HG02973 (cell line): Measurements from ENCODE around the gene SERINC5.
"Not testable (repeated sequence)": the region's sequence is repeated elsewhere in the genome, so short reads cannot be mapped to it uniquely, and the experiment has no call there.

Source experiments
- ATAC-seq: cut with Tn5 transposase; IDR thresholded peaks from one replicate; pipeline ENCODE4 v1.9.1; 2021; ENCODE audit warnings: moderate library complexity; ENCODE audit not compliant: unreplicated experiment

SERINC5 gene

DNA sequence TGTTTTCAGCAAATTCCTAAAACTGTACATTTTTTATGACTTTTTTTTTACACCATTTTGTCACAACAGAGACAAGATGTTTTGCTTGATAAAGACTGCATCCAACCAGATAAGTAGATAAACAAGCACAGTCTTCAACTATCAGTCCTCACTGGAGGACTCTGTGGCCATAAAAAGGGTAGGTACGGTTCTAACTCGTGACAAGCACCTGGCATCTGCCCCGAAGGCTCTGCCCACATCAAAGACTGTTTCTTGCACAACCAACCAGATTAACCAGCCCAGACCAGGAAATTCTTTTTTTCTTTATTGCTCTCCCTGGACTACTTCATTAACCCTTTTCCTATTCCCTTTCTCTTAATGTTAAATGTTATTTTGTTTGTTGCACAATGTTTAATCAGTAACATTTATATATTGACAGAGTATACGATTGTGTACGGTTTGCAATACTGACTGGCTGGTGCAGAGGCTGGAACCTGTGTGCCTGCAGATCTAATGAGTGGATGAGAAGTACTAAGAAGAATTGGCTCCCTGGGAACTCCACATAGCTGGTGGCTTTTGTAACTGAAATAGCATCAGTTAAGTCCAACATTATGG is 74.1 kb downstream of the SERINC5 start:
- no peak for ATAC-seq

DNA sequence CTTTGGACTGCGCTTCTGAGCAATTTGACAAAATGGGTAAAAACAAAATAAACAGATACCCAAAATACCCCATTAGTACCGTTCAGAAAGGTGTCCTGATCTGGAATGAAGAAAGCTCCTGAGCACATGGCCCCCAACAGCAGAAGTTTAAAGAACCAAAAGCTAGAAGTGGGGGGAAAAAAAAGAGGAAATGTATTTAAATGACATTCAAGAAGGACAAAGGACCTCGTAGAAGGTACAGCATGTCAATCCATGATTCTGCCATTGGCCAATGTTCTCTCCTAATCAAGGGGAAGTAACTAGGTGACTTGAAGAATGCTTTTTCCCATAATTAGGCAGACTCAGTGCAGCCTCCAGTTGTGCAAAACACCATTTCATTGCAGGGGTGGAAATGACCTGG is 78.6 kb downstream of the SERINC5 start:
- ATAC-seq, result no peak

DNA sequence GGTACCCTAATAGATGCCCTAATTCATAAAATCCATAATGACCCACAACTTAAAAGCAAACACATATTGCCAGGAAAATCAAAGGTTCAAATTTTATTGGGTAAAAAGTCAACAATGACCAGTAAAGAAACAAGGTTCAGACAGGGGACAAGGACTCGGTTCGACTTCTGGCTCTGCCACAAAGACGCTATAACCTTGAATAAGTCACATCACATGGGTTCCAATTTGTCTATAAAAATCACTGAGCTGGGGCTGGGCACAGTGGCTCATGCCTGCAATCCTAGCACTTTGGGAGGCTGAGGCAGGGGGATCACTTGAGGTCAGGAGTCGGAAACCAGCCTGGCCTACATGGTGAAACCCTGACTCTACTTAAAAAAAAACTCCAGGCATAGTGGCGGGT is 80.5 kb downstream of the SERINC5 start:
- ATAC-seq, result no peak

DNA sequence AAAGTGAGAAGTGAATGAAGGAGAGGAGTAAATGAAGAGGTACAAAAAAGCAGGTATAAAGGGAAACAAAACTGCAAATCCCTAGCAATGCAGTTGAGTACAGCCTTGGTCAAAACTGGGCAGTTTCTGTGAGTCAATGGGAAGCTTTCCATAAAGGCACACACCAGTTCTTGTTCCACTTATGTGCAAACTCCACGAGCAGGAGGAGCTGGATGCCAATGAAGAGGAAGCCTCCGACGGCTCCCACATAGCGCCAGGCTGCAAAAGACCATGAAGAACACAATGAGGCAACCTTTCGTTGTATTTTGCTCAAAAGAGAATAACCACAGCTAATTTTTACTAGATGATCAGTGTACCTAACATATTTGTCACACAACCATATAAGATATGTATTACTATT is 81.1 kb downstream of the SERINC5 start:
- ATAC-seq, result no peak

DNA sequence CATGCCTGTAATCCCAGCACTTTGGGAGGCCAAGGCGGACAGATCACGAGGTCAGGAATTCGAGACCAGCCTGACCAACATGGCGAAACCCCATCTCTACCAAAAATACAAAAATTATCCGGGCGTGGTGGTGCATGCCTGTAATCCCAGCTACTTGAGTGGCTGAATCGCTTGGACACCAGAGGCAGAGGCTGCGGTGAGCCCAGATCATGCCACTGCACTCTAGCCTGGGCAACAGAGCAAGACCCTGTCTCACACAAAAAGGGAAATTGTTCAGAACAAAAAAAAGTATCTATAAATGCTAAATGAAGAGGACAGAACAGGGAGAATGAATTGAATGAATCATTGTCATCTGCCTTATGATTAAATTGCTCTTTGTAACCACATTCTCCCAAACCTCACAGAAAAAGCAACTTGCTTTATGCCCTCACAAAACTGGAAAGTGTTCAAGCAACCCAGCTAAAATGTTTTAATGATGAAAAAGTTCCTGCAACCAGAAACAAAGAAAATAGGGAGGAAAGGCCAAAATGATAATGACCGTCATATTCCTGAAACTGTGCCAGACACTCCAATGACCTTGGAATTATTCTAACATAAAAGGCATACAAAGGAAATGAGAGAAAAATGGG is 83.7 kb downstream of the SERINC5 start:
- ATAC-seq, result no peak

DNA sequence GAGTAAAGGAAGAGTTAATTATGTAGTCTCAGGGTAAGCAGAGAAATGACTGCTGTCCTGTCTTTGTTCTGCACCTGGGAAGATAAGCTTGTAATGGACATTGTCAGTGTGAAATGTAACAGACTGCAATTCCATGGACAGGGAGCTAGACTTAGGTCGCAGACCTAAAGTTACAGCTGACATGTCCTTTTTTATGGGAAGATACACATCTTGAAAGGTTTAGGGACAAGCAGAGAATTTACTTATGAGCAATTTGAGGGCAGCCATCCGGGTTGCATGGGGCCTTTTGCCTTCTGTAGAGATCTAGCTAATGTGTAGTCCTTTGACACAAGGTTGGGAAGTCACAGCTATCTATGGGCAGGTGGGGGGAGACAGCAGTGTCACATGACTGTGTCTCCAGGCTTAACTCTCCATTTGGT is 85.7 kb downstream of the SERINC5 start:
- no peak for ATAC-seq

DNA sequence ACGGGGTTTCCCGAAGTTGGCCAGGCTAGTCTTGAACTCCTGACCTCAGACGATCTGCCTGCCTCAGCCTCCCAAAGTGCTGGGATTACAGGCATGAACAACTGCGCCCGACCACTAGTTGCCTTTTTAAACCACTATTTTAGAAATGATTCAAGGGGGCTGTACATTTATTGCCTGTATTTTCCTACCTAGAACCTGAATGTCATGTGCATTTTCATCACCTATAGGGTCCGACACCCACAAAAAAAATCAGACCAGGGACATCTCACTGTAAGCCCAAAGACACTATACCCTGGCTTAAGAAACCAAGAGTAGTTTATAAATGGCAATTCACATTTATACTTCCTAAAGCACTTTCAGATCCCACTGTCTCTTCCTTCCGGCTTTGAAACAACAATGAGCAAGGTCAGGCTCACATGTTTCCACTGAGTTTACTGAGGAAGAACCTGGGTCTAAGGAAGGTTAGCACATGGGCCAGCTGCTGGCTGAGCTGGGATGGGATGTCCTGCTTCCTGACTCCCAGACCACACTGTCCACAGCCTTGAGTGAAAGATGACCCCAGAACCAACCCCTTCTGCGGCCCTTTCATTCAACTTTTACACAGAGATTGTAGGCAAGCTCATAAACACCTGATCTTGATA is 87.3 kb downstream of the SERINC5 start:
- ATAC-seq, result no peak

DNA sequence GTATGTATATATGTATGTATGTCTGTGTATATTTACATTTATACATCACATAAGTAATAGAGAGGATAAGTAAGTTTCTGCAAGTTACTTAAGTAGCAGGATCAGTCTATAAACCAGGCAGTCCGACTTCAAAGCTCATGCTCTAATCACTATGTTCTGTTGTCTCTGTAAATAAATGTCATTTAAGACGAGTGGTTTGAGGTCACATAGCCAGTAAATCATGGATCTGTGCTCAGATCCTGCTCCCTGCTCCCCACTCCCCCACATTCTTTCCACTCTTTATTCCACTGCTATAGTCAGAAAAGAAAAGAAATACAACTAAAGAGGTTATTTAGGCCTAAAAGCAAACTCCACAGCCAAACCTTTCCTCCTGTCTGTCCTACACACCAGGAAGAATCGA is 90.4 kb downstream of the SERINC5 start:
- ATAC-seq, result no peak

DNA sequence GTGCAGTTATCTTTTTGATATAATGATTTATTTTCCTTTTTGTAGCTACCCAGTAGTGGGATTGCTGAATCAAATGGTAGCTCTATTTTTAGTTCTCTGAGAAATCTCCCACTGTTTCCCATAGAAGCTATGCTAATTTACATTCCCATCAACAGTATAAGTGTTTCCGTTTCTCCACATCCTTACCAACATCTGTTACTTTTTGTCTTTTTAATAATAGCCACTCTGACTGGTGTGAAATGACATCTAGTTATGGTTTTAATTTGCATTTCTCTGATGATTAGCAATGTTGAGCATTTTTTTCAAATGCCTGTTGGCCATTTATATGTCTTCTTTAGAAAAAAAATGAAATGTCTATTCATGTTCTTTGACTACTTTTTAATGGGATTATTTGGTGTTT is 94.7 kb downstream of the SERINC5 start:
- no peak for ATAC-seq

DNA sequence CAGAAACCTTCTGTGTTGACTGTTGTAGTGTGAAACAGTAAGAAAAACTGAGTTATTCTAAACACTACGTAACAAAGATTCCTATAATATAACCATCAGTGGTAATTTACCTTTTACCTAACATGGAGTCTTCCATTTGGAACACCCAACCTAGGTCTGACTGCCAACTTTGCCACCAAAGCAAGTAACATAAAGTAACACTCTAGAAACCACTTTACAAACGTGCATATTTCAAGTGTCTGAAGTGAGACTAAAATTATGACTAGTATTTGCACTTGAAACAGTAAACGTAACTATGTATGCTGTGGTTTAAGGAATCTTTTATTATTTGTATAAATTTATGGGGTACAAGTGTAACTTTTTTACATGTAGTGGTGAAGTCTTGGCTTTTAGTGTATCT is 95.6 kb downstream of the SERINC5 start:
- no peak for ATAC-seq

DNA sequence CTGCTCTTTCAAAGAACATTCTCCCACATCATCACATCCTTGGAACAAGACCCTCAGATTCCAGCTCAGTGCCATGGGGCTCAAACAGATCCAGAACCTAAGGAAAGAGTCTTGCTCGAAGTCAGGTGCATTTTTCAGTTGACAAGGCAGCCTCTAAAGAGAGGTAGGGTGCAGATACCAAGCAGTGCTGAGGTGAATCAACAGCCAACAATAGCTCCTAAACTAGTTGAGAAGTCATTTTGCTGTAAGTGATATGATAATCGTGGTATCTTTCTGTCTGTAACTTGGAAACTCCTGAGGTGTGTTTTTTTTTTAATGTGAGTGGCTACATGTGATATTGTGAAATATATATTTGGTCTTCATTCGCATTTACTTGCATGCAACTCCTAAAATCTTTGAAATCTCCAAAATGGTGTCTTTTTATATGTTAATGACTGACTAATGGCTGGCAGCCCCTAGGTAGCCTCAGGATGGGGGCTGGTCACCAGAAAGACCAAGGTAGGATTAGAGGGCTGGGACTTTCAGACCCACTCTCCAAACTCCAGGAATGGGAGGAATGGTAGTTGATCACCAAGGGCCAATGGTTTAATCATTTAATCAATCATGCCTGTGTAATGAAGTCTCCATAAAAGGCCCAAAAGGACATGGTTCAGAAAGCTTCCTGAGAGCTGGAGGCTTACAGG is 96.6 kb downstream of the SERINC5 start:
- no peak for ATAC-seq

DNA sequence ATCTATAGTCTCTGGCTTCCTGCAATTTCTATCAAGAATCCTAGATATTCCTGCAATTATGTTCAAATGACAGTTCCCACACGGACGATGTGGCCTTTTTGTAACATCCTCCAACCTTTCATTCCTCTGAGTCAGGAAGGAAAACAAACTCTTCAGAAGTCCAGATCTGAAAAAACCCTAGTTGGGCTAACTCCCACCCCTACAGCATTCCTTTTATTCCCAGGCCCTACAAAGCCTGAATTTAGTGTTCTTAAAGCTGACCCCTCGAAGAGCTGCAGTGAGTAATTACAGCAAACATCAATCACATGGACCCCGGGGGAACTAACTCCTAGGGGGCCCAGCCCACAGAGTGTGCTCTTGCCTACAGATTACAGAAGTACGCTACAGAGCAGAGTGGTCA is 99.7 kb downstream of the SERINC5 start:
- no peak for ATAC-seq

DNA sequence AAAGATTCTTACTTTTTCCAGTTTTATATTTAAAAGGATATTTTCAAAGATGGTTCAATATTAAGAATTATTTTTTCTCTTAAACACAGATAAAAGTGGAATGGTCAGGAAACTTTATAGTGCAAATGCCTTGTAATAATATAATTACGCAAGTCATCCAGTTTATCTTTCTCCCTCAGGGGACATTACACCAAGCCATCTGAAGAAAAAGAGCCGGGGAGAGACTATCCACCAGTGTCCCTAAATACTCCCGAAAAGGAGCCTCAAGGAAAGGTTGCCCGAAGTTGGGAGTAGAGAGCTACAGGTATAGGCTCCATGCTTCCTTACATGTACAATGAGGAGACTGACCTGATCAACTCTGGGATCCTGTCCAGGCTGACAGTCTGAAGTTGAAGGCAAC is 101.1 kb downstream of the SERINC5 start:
- ATAC-seq, result no peak

DNA sequence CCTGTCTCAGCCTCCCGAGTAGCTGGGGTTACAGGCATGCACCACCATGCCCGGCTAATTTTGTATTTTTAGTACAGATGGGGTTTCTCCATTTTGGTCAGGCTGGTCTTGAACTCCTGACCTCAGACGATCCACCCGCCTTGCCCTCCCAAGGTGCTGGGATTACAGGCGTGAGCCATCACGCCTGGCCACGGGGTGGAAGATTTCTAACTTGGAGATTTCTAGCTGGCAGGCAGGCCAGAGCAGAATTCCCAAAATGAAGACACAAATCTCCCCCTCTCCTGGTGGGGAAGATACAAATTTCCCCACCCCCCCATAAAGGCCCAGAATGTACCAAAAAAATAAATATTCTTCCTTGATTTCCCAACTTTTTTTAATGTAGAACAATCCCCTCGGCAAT is 101.6 kb downstream of the SERINC5 start:
- ATAC-seq, result not testable (repeated sequence)

DNA sequence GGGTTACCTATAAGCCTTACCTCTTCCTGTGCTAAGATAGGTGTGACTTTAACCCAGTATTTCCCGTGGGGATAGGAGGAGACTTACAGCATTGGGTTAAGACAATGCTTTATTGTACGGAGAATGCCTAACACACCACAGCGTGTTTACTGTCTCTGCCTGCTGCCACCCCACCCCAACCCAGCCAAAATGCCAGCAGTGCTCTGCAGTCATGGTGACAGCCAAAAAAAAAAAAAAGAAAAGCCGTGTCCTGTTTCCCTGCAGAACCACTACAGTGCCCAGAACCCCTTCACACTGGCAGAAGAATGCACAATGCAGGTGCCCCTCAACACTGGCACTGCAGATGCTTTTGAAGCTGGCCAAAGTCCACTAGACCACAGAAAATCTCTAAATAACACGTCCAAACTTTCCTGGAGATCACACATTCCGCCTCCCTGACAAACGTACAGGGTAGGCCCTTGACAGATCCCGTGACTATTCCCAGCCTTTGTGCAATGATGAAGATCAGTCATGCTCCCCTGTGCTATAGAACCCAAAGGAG is 102.2 kb downstream of the SERINC5 start:
- no peak for ATAC-seq

DNA sequence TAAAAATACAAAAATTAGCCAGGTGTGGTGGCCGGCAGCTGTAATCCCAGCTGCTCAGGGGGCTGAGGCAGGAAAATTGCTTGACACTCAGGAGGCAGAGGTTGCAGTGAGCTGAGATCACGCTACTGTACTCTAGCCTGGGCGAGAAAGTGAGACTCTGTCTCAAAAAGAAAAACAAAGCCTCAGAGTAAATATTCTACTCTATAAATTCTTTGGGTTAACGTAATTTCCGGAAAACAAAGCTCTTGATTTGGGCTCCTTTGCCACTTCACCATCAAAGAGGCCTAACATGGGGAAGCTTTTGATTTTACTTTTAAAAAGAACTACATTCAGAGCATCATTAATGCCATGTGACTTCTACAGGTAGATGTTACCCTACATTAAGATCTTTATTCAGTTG is 103.1 kb downstream of the SERINC5 start:
- no peak for ATAC-seq

DNA sequence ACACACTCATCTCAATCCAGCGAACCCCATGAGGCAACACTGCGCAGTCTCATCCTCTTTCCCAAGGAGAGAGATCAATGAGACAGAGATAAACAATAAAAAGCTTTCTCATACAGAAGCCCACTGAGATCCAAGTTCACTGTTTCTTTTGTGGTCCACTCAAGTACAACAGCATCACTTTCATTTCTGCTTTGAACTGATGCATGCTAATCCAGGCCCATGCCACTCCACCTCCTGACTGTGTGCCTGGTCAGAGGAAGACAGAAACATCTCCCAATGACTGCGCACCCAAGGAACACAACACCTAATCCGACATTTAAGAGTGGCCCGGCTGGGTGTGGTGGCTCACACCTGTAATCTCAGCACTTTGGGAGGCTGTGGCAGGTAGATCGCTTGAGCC is 104.0 kb downstream of the SERINC5 start:
- no peak for ATAC-seq

DNA sequence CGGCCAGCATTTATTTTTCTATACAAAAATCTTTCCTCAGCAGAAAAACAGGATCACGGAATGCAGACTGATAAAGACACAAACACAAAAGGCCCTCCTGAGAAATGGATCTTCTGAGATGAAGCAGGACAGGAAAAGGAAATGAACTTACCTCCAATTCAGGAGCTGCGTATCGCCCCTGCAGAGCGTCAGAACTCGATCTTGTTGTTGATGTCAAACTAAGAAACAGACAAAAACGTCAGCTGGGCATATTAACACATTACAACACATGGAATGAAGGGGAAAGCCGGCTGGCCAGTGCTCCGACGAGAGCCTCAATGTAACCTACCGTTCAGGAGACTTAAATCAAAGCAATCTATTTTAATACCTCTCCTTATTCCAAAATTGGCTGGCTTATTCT is 105.1 kb downstream of the SERINC5 start:
- ATAC-seq, result no peak

DNA sequence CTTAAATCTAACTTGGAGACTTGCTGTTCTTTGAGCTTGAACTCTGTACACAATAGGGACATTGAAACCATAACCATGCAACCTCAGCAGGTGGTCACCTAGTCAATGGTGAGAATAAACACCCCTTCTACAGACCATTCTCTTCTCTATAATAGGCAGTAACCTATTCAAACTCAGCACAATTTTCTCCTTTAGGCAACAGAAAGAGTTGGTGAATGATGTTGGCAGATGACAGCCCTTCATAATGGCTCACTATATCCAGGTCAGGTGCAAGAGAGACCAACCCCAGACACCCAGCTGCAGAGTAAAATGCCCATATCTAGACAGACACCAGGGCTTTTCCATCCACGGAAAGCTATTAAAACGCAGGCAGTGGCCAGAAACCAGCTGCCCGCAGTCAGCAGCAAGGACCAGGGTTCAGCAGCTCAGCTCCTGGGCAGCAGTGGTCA is 106.7 kb downstream of the SERINC5 start:
- ATAC-seq, result no peak

DNA sequence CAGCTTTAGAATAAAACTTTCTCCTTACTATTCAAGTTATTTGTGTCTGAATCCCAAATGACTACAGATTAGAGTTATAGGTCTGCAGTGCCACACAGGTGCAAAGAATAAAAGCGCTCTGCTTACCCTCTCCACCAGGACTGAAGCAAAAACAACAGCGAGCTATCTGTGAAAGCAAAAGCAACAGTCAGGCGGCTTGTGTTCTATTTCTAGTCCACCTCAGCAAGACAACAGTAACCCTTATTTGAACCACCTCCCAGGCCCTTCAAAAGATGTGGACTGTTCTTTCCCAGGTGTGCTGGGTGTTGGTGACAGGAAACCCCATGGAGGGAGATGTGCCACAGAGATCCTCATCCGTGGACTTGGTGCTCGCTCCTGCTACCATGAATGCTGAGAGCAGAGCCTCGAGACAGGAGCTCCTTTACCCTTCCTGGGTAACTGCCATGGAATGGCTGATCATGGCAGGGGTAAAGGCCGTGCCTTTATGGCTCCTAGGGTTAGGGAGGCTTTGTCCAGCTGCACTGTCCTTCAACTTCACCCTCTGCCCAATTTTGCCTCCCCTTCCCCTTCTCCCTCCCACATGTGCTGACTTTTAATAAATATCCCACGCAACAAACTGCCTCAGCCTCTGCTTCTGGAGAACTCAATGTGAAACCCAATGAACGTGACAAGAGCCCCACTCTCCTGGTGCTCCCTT is 108.6 kb downstream of the SERINC5 start:
- no peak for ATAC-seq

DNA sequence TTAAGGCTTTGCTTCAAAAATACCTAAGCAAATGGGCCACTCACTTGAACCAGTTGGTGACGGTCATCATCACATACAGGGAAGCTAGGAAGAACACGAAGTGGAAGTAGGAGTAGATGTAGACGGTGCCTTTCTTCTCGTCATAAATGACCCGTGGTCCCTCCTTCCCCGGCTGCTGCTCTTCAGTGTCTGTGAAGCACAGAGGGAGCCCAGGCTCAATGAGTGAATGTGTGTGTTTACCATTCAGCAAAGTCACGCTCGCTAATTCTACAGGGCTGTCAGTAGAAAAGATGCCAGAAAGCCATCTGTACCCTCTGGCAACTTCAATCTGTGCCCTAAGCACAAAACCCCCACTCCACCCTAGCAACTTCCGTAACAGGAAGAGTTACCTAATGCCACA is 109.8 kb downstream of the SERINC5 start:
- ATAC-seq, result no peak
